ENCODE data around the gene ZYX. TPM values are rescaled to one million over a fixed set of nuclear protein-coding genes. Genes with fewer than 3 reads are reported as not detected.
A peak's percentile ranks its signal among the peaks of the same experiment; 100 is the strongest.

ZYX gene
- total and polyA plus RNA-seq, 2 donors from 2014 or later: 50.1 to 193 TPM

- DNase-seq (peak in 1 of 5 donors; percentile 28), FAIRE-seq (no peak)
- H3K4me3 ChIP-seq (ENCODE audit: low read length in 3 of 3): no peak overlapping the region
- H3K27me3 ChIP-seq (ENCODE audit: control insufficient read depth, insufficient read depth, low read length): no peaks in the 10 kb centered on the region
- H3K36me3 ChIP-seq (ENCODE audit: control insufficient read depth in 2 of 3, insufficient read depth in 3 of 3, low read length in 3 of 3): no peaks in the 10 kb centered on the region
- no peak overlapping the region for H3K27ac ChIP-seq (ENCODE audit: low read depth in 2 of 2, low read length in 2 of 2)
- peaks cover 0 to 15% (median 7%) of the 10 kb centered on the region in 3 donors for H3K4me1 ChIP-seq (ENCODE audit: control insufficient read depth in 2 of 3, insufficient read depth in 2 of 3, low read depth in 1 of 3, low read length in 3 of 3)
- H3K9me3 ChIP-seq (ENCODE audit: control insufficient read depth in 2 of 3, insufficient read depth in 1 of 3, low read length in 3 of 3): no peaks in the 10 kb centered on the region
- no peak overlapping the region for H3K9ac ChIP-seq (ENCODE audit: low read length in 3 of 3)
- TF ChIP-seq CTCF (IDR thresholded peaks at IDR 0.05; ENCODE audit: borderline replicate concordance, extremely low read depth, insufficient read depth): no peak
- intact Hi-C loops (cut with DNase I): no loop called here
Observed at GRCh38 chr7:143406002-143406357, 24.8 kb downstream of the ZYX start.

GRCh38 chr7:143407287-143408251 is 26.4 kb downstream of the ZYX start:
- Histone ChIP-seq H3K4me1 (ENCODE audit: control insufficient read depth in 2 of 3, insufficient read depth in 2 of 3, low read depth in 1 of 3, low read length in 3 of 3) (peaks cover 0 to 15% (median 7%) of the 10 kb centered on the region in 3 donors), H3K4me3 (ENCODE audit: low read length in 3 of 3) (peak overlapping the region in 2 of 3 donors; percentile 64 to 66), H3K9ac (ENCODE audit: low read length in 3 of 3) (peak overlapping the region in 2 of 3 donors; percentile 56 to 70), H3K36me3 (ENCODE audit: control insufficient read depth in 2 of 3, insufficient read depth in 3 of 3, low read length in 3 of 3) (no peaks in the 10 kb centered on the region), H3K9me3 (ENCODE audit: control insufficient read depth in 2 of 3, insufficient read depth in 1 of 3, low read length in 3 of 3) (no peaks in the 10 kb centered on the region), H3K27ac (ENCODE audit: low read depth in 2 of 2, low read length in 2 of 2) (no peak overlapping the region), H3K27me3 (ENCODE audit: control insufficient read depth, insufficient read depth, low read length) (no peaks in the 10 kb centered on the region)
- intact Hi-C loops (cut with DNase I): no loop called here
- FAIRE-seq (no peak), DNase-seq (no peak)
- TF ChIP-seq CTCF (IDR thresholded peaks at IDR 0.05; ENCODE audit: borderline replicate concordance, extremely low read depth, insufficient read depth): no peak

GRCh38 chr7:143408252-143408685 is 27.1 kb downstream of the ZYX start:
- DNase-seq (no peak), FAIRE-seq (no peak)
- Histone ChIP-seq H3K9me3 (ENCODE audit: control insufficient read depth in 2 of 3, insufficient read depth in 1 of 3, low read length in 3 of 3) (no peaks in the 10 kb centered on the region), H3K27ac (ENCODE audit: low read depth in 2 of 2, low read length in 2 of 2) (no peak overlapping the region), H3K4me1 (ENCODE audit: control insufficient read depth in 2 of 3, insufficient read depth in 2 of 3, low read depth in 1 of 3, low read length in 3 of 3) (peaks cover 0 to 15% (median 7%) of the 10 kb centered on the region in 3 donors), H3K27me3 (ENCODE audit: control insufficient read depth, insufficient read depth, low read length) (no peaks in the 10 kb centered on the region), H3K9ac (ENCODE audit: low read length in 3 of 3) (peak overlapping the region in 2 of 3 donors; percentile 56 to 70), H3K4me3 (ENCODE audit: low read length in 3 of 3) (peak overlapping the region in 2 of 3 donors; percentile 64 to 66), H3K36me3 (ENCODE audit: control insufficient read depth in 2 of 3, insufficient read depth in 3 of 3, low read length in 3 of 3) (no peaks in the 10 kb centered on the region)
- no peak for TF ChIP-seq CTCF (IDR thresholded peaks at IDR 0.05; ENCODE audit: borderline replicate concordance, extremely low read depth, insufficient read depth)
- intact Hi-C loops (cut with DNase I): no loop called here

All from kidney (tissue), 14 donors.